NCI-H2196 (cell line): ENCODE results near the gene PLA2G5.

Source experiments
- DNase-seq: peaks from one replicate; lab custom pipeline; 2025; ENCODE audit not compliant: unreplicated experiment; lab: John Stamatoyannopoulos, UW

PLA2G5 gene

DNA sequence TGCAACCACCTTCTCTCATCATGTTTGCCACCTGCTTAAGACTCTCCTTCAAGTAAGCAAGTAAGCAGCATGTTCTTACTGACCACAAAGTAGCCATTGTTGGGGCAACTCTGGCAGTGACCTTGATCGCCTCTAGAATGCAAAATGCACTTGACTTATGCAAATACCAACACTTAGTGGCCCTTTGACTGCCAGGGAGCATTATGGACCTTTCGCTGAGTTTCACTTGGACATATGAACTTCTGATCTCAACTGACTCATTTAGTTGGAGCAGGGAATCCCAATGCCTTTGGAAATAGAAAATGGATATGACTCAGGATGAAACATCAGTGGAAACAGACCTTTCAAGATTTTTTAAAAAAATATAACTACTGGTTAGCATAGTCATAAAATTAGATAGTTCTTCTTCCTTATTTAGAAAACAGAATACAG, 6.1 kb upstream of the PLA2G5 start:
- DNase-seq: no peak

DNA sequence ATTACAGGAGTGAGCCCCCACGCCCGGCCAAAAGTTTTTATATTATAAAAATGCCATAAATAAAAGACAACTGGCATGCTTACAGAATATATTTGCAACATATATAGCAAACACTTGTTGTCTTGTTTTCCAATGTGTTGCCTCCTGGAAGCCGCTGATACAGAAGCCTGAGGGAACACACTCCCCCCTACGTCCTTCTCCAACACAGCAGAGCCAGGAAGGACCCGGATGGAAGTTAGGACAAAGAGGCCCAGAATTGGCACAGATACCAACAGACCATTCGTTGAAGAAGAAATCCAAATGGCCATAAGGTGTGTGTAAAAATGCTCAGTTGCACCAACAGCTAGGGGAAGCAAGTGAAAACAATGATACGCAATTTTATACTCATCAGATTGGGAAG, 1.3 kb upstream of the PLA2G5 start:
- no peak for DNase-seq

DNA sequence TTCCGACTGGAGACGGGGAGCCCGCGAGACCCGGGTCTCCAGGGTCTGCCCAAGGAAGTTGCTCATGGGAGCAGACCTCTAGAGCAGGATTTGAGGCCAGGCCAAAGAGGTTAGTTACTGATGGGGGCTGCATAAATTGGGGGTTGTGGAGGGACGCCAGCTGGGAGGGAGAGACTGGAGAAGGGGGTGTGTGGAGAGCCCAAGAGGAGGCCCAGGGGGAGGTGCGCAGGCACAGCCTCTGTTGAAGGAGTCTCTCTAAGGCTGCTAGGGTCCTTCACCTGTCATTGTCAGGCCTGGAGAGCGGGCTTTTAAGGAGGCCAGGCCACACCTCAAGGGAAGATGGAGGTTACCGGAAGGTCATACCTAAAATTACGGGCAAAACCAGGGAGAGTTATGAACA, 363 bp downstream of the PLA2G5 start:
- no peak for DNase-seq

DNA sequence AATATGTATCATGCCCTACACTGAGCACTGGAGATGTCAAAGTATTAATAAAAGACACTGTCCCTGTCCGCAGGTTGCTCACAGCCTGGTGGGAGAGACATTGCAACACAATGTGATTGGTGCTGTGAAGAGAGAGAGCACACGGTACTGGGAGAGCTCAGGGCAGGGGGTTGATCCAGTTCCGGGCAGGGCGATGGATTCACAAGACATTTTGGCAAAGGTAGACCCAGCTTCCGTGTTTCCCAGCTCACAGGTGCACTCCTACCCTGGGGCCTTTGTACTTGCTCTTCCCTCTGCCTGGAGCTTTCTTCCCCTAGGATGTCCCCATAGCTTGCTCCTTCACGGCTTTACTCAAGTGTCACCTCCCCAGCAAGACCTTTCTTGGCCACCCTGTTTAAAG, 1.4 kb downstream of the PLA2G5 start:
- no peak for DNase-seq

DNA sequence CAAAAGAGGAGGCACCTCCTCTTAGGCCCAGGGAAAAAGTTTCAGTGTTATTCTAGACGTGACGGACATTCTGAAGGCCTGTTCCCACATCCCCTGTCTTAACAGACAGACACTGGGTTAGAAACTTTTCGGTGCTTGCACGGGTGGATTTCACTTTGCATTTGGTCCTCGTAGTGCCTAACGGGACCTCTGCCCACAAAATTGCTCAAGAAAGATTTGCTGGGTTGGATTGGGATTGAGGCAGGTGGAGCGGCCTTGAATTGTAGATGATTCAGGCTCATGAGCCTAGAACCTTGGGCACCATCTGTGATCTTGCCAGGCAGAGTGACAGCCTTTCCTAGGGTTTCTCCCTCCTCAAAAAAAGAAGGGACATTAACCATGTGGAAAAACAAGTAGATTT, 2.8 kb downstream of the PLA2G5 start:
- DNase-seq: no peak

DNA sequence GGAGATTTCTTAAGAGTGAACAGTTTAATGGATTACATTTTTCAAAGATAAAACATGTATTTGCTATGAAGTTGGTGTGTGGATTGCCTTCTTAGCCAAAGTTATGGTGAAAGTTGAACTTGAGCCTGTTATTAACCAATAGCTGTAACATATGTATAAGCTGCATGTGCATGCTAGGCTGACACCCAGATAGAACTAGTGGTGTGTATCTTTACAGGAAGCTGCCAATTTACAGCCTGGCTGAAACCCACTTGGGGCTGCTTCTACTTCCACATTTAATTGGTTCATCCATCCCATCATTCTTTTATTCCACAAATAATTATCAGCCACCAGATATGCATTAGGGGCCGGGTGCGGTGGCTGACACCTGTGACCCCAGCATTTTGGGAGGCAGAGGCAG, 3.3 kb downstream of the PLA2G5 start:
- DNase-seq: no peak

DNA sequence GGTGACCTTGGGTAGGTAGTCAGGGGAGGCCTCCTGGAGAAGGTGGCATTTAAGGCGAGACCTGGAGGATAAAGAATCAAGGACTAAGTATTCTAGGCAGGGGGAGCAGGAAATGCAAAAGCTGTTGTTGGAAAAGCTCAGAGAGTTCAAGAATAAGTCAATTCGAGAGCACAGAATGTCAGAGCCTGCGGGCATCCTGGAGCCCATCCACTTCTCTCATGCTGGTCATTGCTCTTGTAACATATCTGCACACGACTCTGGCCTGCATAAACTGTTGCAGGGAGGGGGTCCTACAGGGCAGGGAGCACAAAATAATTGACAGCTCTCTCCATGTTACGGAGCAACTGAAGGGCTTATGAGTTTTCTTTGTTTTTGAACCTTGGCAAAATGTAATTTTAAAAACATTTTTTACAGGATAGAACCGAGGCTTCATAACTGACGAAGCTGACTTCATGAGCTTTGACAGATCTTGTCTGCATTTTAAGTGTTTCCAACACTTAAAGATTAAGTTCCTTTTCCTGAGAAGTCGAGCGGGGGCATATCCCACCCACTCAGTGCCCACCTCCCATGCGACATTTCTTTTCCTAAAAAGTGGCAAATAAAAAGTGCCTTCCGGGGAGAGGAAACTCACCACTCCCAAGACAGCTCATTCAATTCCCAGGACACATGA, 4.2 kb downstream of the PLA2G5 start:
- no peak for DNase-seq

DNA sequence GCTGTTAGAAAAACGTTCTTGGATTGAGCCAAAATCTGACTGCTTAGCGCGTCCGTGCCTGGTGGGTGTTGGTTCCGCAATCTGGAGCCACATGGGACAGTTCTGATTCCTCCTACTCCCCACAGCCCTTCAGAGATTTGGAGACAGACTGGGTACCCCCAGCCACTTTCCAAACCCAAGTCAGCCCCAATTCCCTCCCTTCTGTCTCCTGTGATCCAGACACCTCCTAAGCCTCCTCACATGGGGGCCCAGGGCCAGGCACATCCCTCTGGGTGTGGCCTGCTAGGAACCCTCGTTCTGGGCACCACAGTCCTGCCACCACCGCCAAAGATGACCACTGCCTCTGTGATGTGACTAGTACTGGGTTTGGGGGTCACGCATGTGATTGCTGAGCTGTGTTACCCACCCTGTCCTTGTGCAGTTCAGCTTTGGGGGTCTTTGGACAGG, 4.8 kb downstream of the PLA2G5 start:
- DNase-seq: no peak

DNA sequence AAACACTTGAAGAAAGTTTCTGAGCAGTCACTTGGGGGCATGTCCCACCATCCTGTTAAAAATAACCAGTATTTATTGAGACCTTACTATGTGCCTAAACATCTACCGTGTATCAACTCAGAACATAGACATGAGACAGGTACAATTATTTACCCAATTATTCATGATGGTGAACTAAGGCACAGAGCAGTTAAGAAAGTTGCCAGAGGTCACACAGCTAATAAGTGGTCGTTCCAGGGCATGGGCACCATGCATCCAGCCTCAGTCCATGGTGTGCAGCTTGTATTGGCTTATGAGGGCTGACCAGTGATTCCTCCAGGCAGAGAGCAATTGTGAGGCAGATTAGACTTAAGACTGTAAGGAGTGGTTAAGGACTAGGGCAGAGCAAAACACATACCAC, 5.4 kb downstream of the PLA2G5 start:
- no peak for DNase-seq

DNA sequence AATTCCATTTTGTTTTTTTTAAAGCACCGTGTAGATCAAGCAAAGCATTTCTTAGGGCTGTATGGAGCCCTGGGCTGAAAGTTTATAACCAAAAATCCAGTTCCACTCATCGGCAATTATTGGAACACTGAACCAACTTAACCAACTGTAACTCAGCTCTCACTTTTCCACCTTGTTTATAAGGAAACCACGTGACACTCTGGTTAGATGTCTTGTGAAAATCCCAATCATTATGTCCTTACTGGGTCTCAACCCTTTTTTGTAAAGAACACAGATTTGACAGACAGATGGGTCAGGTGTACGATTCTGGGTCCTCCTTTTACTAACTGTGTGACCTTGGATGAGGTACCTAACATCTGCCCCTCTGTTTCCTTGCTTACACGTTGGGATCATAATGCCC, 6.2 kb downstream of the PLA2G5 start:
- DNase-seq: no peak

DNA sequence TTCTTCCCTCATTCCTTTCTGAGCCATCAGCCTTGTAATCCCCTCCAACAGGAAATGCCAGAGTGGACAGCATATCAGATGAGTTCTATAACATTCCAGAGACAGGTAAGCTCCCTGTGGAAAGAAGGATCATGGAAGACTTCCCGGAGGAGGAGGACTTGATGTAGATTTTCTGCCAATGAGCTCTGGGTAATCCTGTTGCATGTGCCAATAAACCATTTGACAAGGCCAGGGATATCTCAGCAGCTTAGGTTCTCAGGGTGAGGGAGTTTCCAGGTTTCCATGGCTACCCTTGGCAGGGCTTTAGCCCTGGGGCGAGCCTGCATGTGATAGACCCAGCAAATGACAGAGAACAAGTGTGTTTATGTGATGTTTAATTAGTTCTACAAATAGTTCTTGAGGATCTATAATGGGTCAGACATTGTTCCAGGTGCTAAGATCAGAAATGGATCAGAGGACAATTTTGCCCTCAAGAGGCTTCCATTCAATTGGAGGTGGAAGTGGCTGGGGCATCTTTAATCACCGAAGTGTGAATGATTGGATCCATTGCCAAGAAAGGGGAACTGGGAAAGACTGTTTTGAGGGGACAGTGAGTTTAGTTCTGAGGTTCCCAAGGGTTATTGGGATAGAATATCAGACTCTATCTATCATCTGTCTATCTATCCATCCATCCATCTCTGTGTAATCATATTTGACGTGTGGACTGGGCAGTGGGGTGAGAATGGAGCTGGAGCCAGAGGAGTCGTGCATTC, 6.9 kb downstream of the PLA2G5 start:
- DNase-seq: no peak

DNA sequence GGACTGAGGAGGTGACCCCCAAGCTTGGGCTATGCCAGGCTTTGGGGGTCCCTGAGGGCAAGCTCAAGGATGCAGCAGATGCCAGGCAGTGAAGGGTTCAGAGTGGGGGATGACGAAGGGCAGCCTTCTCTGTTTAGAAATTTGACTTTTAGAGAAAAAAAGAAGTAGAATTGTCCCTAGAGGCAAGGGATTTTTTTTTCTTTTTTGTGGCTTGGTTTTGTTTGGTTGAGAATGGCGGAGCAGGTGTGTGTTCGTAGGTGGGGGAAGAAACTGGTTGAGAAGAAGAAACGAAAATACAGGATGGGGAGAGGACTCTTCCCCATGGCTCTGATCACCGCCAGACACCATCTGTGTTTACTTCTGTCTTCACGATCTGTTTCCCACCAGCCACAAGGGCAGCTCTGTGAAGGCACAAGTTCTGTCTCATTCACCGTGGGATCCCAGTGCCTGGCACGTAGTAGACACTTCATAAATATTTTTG, 8.2 kb downstream of the PLA2G5 start:
- no peak for DNase-seq

DNA sequence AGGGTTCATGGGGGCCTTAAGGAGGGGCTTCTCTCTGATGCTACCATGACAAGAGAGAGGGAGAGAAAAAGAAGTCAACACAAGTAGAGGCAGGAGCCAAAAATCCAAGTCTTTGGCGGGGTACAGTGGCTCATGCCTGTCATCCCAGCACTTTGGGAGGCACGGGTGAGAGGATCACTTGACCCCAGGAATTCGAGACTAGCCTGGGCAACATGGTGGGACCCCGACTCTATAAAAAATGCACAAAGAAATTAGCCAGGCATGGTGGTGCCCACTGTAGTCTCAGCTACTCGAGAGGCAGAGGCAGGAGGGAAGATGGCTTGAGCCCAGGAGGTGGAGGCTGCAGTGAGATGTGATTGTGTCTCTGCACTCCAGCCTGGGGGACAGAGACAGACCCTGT, 8.7 kb downstream of the PLA2G5 start:
- DNase-seq: no peak

DNA sequence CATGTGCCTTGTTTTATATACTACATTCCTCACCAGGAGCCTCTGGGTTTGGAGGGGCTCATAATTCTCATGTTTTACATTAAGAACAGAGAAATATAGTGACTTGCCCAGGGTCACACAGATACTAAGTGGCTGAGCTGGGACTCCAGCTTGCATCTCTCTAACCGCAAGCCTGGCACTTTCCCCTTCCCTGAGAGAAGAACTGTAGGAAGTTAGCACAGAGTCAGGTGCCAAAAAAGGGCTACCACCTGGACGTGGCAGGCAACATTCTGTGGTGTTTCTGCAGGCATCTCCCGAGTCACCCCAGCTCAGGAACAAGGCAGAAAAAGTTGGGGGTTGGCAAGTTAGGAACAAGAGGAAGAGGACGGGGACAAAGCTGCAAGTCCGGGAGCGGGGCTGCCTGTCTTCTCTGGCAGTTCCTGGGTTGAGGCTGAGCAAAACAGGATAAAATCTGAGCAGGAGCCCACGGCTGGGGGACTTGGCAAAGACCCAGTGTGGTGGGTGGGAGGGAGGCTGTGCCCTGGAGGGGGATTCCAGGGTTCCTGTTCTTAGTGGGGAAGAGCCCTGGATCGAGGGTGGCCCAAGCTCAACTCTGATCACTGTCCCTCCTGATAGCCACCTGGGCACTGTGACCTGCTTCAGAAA, 9.8 kb downstream of the PLA2G5 start:
- DNase-seq: no peak

DNA sequence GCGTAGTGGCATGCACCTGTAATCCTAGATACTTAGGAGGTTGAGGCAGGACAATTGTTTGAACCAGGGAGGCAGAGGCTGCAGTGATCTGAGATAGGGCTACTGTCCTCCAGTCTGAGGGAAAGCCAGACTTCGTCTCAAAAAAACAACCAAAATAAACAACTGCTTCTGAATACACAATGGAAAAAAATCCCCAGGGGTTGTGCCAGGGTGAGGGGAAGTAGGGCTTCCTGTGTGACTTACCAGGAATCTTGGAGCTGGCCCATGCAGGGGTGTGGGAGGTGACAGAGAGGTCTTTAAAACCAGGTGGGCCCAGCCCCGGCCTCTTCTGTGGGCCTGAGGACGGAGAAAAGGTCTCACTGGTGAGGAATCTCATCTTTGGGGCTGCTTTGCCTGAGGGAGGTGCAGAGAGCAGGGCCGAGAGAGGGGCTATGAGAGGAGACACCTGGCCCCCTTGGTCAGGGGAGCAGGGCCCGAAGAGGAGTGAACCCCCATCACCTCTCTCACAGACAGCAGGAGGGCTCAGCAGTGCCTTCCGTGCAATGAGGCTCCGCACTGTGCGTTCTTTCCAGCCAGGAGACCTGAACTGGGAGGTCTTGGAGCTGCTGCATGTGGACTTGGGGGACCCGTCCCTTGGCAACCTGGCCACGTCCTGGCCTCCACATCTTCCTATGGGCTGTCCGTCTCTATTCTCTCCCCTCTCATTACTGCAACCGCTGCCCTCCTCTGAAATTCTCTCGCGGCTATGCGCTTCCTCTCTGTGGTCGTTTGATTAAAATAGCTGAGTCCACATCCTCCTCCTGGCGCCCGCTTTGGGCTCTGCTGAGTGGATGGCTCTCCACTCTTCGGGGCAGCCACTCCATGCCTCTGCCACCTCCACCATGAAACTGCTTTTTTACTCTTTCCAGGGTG, 10.7 kb downstream of the PLA2G5 start:
- DNase-seq: no peak

DNA sequence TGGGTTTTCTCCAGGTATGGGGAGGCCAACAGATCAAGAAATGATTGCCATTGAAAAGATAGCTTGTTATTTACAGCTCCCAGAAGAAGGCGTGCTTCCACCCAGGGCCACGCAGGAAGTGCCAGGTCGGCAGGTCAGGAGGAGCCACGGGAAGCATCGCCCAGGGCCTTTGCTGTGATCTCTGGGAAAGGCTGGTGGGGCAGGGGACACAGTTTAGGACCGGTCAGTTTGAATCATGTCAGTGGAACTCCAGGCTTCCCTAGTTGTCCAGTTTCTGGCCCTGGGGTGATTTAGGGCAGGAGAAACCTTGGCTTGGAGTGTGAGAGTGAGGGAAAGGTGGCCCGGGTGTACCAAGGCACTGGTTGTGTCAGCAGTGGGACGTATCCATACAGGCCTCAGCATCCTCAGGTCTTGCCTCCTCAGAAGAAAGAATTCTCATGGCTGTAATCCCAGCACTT, 11.4 kb downstream of the PLA2G5 start:
- no peak for DNase-seq

DNA sequence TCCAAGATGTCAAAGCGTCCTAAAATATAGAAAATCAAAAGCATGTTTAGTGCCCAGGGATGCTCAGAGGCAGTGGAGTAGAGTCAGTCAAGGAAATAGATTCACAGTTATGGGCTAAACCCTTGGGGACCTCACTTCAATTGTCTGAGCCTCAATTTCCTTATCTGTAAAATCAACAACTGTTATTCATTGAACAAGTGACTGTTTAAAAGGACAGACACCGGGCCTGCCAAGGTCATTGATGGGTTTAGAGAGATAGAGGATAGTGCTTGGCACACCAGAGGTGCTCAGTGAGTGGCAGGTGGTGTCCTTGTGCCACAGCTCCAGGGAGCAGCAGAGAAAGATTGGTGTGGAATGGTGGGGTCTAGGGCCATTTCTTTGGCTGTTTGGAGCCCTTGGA, 12.8 kb downstream of the PLA2G5 start:
- no peak for DNase-seq

DNA sequence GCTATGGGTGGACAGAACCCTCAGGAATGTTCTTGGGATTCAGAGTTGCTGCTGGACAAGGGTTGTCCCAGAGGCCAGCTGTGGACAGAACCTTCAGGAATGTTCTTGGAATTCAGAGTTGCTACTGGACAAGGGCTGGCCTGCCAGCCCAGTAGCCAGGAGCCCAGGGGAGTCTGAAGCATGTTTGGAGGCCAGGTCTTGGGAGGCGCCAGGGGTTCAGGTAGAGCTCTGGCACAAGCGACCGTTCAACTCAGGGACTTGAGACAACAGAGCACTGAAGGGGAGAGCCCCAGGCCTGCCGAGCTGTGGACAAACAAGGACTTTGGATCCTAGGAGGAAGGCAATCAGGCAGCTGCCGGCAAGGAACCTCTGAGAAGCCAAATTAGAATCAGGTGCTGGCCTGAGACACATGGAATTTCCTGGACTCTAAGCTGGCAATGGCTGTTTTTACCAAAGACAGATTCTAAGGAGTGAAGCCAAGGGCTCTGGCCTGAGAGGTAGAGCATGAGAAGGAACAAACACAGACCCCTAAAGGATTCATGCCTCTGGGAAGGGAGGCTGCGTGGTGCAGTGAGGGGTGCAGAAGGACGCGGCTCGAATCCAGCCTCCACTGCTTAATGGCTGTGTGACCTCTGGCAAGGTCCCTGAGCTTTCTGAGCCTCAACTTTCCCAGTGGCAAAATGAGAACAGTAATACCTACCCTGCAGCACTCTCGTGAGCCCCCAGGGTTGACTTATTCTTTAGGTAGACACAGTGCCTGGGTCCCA, 13.4 kb downstream of the PLA2G5 start:
- DNase-seq: no peak

DNA sequence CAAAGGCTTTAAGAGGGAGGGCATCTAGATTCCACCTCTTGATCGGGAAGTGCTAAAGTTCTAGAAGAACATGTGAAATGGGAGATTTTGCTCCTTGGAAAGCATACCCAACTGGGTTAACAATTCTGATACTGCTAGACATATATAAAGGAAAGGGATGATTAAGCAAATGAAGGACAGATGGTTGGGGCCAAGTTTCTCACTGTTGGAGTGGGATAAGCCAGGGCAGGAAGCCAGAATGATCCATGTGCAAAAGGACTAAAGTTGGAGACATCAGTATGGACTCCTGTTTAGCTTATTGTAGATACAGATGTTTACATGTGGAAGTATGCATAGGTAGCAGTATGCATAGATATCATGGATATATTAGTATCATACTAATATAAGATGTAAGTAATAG, 16.8 kb downstream of the PLA2G5 start:
- DNase-seq: no peak

DNA sequence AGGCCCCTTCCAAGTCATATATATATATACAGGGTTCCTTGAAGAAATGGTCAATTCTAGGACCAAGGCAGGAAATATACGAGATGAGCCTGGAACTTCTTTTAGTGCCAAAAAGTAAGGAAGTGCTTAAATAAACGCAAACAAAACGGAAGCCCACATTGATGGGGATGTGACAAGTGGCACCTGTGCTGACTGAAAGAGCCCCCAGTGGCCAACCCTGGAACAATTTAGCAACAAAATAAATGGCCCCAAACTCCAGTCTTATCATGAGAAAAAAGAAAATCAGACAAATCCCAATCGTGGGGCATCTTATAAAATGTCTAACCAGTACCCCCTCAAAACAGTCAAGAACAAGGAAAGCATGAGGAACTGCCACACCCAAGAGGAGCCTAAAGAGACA, 17.7 kb downstream of the PLA2G5 start:
- DNase-seq: no peak
